Stimulated activated CD4-positive, alpha-beta T cell treated with anti-CD3 and anti-CD28 coated beads, Interleukin-4, amount 100 ng/mL, for 1 hour (primary cell): ENCODE results near the gene LRRC56.

Source experiments
- DNase-seq: peaks from one replicate; pipeline ENCODE4 v3.0.0-alpha.2; 2020

Gene LRRC56

DNA sequence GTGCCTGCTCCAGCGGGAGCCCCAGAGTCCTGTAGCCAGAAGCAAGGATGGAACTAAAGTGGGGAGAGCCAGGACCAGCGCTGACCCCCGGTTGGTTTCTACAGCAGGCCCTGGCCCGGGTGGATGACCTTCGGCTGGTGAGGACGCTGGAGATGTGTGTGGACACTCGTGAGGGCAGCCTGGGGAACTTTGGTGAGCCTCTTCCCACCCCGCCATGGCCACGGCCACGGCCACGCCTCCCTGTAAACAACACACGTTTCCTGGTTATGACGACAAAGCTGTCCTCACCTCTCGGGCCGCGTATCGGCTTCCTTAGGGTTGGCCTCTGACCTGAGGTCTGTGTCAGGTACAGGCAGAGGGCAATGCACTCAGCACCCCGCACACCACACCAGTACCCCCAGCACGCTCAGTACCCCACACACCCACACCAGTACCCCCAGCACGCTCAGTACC is 4.1 kb downstream of the LRRC56 start:
- no peak for DNase-seq

DNA sequence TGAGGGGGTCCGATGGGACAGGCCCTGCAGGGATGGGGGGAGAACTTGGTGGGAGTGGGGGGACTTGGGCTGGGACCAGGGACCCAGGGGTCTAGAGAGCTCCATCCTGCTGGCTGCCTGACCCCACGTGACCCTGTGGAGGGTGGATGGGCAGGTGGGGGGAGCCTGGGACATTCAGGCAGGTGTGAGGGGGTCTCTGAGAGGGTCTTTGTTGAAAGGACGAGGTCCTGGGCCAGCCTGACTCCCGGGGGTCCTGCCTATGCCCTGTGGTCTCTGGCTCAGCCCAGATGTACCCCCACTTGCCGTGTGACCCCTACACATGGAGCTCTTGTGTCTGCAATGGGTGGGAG is 7.5 kb downstream of the LRRC56 start:
- DNase-seq: no peak

DNA sequence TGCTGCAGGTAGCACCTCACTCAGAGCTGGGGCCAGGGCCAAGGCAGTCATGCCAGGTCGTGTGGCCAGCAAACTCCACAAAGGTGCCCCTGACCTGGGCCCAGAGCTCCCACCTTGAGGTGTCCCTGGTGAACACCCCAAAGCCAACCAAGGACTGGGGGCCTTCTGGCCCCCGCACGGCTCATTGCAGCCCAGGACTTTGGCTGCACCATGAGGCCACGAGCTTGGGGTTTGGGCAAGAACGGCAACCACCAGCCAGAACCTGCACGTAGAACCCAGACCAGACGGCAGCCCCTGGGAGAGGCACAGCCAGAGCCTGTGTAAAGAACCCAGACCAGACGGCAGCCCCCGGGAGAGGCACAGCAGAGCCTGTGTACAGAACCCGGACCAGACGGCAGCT is 7.8 kb downstream of the LRRC56 start:
- DNase-seq: no peak

DNA sequence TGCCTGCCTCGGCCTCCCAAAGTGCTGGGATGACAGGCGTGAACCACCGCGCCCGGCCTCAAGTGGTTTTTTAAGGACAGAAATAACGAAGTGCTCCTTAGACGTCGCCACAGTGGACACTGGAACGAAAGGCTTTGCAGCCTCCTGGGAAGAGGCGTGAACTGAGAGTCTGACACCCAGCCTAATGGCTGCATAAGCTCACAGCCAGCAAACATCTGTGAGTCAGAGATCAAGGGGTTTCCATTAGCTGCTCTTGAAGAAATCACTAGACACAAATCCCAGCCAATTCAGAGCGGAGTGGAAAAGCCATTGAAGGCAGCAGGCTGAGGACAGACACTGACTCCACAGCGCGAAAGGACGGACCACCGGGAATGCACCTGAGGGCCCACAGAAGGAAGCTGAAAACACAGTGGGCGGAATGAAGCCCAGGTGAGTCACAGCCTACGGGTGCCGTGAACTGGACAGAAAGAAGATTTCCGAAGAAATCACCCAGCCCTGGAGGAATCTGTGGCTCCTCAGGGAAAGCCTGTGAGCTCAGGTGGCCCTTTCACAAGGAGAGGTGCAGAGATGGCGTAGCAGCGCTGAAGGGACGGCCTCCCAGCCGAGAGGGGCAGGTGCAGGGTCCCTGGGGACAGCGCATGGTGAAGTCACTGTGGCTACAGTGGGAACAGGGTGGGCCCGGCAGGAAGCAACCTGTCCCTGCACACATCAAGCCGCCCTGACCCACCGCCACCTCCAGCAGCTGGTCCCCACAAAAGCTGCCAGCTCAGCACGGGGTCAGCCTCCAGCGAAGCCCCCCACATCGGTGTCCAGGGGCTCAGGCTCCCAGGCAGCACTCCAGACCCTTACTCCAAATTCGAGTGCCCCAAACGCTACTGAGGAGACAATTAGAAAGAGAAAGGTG is 11.6 kb downstream of the LRRC56 start:
- DNase-seq: no peak

DNA sequence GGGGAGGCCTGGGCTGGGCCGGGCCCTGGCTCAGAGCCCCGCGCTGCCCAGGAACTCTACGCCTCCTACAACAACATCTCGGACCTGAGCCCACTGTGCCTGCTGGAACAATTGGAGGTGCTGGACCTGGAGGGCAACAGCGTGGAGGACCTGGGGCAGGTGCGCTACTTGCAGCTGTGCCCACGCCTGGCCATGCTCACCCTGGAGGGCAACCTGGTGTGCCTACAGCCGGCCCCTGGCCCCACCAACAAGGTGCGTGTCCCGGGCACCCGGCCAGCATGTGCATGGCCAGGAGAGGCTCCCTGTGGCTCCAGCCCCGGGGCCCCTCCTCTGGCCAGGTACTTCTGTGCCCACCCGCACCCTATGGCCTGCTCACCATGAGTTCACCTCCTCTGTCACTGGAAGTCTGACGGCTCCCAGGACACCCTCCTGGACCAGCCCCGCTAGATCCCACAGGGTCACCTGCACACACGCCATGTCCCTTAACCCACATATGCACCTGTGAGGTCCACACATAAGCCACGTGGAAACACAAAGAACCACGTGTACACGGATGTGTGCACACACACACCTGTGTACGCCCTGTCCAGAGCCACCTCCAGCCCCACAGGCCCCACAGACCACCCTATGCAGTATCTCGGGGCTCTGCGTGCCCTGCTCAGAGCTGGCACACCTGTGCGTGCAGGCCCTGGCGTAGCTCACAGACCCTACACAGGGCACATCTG is 12.9 kb downstream of the LRRC56 start:
- DNase-seq: no peak

DNA sequence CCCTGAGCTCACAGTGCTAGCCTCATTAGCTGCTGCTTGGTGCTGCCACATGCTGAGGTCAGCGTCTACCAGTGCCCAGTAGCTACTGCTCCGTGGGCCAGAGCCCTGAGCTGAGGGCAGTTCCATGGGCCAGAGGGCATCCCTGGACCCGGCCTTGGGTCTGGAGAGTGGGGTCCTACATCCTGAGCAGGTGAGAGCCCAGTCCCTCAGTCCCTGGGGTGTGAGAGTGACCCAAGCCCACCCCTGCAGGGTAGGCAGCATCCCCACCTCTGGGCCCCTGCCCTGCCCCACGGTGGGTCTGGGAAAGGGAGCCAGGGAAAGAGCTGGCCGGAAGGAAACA is 13.4 kb downstream of the LRRC56 start:
- DNase-seq: no peak

DNA sequence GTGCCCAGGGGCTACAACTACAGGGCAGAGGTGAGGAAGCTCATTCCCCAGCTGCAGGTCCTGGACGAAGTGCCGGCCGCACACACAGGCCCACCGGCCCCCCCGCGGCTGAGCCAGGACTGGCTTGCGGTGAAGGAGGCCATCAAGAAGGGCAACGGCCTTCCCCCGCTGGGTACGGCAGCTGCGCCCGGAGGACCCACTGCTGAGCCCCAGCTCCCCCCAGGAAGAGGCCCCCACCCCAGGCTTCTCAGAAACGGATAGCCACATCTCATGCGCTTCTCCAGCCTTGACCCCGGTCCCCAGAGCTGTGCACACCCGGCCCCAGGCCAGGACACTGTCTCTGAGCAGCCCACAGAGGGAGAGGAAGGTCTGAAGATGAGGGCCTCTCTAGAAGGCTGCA is 13.8 kb downstream of the LRRC56 start:
- DNase-seq: no peak

DNA sequence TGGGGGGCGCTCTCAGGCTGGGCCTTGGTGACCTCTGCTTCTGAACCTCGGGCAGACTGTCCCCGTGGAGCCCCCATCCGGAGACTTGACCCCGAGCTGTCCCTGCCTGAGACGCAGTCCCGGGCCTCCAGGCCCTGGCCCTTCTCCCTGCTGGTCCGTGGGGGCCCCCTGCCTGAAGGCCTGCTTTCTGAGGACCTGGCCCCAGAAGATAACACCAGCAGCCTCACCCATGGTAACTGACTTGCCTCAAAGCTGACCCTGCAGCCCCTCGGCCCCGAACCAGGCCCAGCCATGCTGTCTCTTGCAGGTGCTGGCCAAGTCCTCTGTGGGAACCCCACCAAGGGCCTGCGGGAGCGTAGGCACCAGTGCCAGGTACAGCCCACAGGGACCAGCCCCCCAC is 14.3 kb downstream of the LRRC56 start:
- no peak for DNase-seq

DNA sequence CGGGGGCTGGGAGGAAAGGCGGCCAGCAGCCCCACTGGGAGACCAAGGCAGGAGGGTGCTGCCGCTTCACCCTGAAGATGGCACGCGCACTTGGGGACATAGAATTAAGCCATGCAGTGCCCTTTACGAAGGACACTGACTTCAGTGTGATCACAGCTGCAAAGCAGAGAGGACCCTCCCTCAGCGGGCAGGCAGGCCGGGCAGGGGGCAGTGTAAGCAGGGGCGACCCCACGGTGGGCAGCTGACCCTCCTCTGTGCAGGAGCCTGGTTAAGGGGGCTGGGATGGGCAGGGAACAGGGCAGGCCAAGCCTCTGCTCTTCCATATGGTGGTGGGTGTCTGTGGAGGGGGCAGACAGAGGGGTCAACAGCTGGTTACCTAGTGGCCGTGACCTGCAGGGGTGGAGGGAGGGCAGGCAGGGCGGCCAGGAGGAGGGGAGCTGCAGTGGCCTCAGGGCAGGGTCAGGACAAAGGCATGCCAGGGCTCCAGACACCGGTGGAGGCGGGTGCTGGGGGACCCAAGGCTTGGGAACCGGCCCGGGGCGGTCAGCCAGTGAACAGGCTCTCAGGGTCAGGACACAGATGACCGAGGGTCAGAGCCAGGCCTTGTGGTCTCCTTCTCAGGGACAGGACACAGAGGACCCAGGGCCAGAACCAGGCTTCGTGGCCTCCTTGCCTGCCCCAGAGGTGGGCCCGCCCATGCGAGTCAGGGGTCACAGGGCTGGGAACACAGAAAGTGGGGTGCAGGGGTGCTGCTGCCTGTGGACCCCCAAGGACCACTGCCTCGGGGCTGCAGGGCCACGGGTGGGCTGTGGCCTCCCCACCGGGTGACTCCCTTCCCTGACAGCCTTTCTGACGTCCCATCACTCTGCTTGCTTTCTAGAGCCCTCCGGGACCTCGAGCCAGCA is 16.0 kb downstream of the LRRC56 start:
- no peak for DNase-seq

DNA sequence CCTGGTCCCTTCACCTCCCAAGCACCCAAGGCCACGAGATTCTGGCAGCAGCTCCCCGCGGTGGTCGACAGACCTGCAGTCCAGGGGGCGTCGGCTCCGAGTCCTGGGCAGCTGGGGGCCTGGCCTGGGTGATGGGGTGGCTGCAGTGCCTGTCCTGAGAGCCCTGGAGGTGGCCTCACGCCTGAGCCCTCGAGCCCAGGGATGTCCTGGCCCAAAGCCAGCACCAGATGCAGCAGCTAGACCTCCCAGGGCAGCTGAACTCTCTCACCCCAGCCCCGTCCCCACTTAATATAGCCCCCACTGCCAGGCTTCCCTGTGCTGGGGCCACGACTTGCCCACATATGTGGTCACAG is 16.6 kb downstream of the LRRC56 start:
- no peak for DNase-seq

DNA sequence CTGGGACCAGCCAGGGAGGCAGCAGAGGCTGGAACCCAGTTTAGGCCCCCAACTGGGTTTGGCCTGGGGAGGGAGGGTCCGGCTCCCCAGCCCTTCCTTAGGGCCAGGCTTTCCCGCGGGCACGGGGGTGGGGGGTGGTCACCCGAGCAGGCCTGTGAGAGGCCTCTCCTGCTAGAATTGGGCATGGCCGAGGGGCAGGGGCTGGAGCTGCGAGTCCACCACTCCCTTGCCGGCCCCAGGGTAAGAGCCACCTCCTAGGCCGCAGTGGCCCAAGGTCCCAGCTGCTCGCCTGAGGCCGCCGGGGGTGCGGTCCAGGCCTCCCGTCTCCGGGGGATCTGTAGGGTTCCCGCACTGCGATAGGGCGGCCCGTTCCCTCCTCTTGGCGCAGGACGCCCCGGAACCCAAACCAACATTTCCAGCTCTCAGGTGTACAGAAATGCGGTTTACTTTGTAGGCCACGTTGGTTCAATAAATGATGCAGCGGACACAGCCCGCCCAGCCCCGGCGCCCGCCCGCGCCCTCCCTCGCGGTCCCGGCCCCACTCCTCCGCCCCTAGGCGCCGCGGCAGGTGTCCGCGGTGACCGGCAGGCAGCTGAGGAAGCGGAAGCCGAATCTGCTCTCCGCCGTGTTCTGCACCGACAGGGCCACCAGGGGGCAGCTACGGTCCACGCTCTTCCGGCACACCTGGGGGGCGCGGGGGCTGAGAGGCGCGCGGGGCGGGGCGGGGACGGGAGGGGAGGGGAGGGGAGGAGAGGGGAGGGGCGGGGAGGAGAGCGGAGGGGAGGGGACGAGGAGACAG is 17.3 kb downstream of the LRRC56 start:
- peak; percentile 78 for DNase-seq

DNA sequence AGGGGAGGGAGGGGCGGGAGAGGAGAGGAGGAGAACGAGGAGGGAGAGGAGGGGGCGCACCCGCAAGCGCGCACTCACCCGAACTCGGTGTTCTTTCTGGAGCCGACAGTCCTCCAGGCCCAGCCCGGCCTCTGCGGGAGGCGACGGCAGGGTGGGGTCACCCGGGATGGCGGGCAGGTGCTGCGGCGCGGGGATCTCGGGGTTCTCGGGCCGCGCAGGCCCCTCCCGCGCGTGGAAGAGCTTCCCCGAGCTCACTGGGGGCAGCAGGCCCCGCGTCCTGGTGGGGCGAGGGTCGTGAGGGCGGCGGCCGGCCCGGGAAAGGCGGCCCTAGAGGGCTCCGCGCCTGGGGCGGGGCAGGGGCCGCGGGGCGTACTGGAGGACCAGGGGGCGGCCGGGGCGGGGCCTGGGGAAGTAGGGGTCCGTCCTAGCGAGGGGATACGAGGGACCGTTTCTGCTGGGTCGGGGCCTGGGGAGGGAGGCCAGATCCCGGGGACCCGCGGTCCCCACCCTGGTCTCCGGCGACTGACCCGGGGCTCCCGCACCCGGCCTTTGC is 18.0 kb downstream of the LRRC56 start:
- no peak for DNase-seq

DNA sequence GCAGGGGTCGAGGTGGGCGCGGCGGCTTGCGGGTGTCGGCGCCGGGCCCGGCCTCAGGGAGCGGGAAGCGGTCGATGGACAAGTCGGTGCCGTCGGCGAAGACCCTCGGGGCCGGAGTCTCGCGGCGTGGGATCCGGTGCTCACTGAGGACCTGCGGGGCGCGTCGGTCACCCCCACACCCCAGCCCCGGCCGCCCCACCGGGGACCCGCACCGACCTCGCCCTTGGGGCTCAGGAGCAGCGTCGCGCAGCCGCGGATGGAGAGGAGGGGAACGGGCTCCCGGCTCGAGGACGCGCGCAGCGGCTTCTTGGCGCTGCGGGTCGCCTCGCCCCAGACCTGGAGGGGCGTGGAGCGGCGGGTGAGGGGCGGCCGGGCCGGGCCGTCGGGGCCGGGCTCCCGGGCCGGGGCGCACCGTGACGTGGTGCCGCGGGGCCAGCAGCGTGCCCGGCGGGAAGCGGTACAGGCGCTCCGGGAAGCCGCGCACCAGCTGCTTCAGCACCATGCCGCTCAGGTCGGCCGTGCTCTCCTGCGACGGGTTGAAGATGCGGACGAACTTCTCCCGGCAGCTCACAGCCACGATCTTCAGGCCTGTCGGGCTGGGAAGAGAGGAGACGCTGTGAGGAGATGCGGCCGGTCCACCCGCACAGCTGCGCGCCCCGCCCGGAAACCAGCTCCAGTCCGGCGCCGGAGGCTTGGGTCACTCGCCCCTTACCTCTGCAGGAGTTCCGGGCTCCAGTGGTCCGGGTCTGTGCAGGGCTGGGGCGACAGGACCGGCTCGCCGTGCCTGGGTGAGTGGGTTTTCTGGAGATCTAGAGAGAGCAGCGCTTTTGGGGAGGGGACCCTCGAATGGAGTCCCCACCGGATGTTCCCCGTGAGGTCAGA is 18.7 kb downstream of the LRRC56 start:
- no peak for DNase-seq

DNA sequence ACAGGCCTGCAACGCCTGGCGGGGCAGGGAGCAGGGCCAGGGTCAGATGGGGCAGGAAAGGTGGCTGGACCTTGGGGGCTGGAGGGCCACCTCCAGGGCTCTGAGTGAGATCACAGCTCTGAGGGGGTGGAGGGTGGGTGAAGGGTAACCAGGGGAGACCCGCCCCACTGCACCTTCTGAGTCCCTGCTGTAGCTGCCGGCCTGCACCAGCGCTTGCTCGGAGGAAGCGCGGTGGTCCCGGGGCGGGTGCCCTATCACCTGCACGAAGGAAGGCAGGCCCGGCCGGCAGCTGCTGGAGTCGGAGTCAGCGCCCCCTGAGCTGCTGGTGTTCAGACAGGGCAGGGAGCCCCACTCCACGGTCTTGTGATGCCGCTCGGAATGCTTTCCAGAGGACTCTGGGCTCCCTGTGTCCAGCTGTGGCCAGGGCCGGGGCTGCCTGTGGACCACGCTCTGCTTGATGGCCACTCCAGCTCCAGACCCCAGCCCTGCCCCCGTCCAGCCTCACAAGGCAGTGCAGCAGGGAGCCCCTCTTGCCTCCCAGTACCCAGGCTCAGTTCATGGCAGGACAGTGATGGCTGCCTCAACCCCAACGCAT is 19.4 kb downstream of the LRRC56 start:
- DNase-seq: no peak

DNA sequence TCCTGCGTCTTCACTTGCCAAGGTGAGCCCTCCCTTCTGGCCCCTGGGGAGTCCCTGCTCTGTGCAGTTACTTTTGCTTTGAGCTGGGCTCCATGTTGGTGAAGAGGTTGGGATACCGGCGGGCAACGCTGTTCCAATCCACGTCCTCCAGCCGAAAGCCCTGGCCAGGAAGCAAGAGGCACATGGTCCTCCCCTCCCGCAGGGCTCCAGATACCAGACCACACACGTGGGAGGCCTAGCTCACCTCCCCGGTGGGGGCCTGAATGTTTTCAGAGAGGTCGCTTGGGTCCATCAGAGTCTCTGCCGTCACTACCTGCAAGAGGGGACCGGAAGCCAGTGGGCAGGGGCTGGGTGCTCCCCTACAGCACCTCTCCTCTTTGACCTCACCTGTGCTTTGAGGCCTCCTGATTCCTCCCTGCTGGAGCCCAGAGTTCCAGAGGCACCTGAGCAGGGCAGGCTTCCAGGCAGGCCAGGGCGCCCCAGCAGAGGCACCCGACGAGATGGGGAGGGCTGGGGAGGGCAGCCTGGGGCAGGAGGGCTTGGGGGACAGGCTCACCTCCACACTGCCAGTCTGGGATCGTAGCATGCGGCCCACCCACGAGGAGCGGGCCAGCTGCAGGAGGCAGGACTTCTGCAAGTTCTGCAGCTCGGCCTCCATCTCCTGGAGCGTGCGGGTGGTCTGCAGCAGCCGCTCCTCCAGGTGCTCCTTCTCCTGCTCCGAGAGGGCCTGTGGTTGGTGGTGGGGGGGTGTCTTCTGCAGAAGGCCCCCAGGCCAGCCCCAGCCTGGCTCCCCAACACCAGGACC is 20.2 kb downstream of the LRRC56 start:
- no peak for DNase-seq

DNA sequence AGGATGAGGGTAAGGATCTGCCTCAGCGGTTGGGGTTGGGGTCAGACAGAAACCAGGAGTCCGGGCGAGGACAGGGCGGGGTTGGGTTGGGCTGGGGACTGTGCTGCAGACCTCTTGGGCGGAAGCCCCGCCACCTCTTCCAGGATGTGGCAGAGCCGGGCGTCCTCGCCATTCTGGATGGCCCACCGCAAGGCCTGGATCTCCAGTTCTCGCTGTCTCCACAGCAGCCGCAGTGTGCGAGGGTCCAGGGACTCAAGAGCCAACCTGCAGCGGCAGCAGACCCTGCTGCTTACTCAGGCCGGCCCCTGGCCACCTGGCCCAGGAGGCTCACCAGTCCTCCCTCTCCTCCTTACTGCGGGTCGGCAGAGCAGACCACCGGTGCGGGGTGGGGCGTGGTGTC is 21.2 kb downstream of the LRRC56 start:
- DNase-seq: no peak

DNA sequence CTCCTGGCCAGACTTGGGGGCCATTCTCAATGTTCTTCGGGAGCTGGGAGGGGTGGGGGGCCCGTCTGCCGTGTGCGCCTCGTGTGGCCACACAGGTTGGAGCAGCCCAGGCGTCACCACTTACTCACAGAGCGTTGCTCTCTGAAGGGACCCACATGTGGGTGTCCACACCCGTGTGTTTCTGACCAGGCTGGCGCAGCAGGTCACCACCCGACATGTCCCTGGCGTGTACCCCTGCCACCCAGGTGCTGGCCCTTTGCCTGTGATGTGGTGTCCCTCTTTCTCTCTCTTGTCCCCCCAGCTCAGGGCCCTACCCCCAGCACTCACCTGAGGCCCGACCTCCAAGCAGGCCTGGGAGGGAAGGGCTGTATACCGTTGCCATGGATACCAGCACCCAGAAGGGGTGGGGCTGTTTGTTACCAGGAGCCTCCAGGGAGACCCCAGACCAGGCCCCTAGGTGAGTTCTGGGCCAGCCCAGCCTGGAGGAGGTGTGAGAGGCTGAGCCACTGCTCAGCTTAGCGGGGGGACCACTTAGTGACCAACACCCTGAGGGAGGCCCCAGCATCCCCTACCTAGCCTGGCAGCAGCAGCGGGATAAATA is 21.8 kb downstream of the LRRC56 start:
- no peak for DNase-seq

DNA sequence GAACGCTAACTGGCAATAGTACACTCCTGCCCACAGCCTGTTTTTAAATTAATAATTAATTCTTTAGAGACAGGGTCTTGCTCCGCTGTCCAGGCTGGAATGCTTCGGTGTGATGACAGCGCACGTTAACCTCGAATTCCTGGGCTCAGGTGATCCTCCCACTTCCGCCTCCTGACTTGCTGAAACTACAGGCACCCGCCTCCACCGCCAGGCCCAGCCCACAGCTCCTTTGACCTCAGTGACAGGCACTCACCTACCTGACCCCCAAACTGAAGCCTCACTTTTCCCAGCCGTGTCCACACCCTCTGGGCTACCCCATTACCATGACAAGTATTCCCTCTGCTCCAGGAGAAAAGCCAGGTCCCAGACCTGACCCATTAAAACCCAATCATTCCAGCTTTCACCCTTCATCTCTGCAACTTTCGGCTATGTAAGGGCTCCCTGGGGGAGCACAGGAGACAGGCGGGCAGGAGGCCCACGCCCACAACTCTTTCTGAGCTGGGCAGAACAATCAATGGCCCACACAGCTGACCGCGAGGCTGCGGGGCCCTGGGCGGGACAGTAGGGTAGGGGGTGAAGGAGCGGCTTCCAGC is 22.5 kb downstream of the LRRC56 start:
- no peak for DNase-seq
